Ramos (cell line): Measurements from ENCODE around the gene ADARB1.

ENCODE experiments used
- in situ Hi-C: fragments of 300-500 bp; cut with MboI; formaldehyde crosslinking; loops from one replicate; pipeline ENCODE4 v1.14.3; 2022; ENCODE audit warnings: low sequenced_read_pairs; ENCODE audit not compliant: unreplicated experiment

ADARB1 gene

GRCh38 chr21:45228656-45229240 lies 154.4 kb downstream of the ADARB1 start:
- in situ Hi-C loops = no loop called here

- in situ Hi-C loops = no loop called here
Observed at GRCh38 chr21:45231705-45232104, 157.3 kb downstream of the ADARB1 start.

- in situ Hi-C loops = no loop called here
Observed at GRCh38 chr21:45234127-45234526, 159.7 kb downstream of the ADARB1 start.

- in situ Hi-C loops = no loop called here
Observed at GRCh38 chr21:45234965-45235364, 160.6 kb downstream of the ADARB1 start.

- in situ Hi-C loops = no loop called here
Observed at GRCh38 chr21:45235488-45235887, 161.1 kb downstream of the ADARB1 start.

- in situ Hi-C loops = no loop called here
Observed at GRCh38 chr21:45236481-45236880, 162.1 kb downstream of the ADARB1 start.

- in situ Hi-C loops = no loop called here
Observed at GRCh38 chr21:45237401-45237800, 163.0 kb downstream of the ADARB1 start.

GRCh38 chr21:45241357-45241756 lies 167.0 kb downstream of the ADARB1 start:
- in situ Hi-C loops = no loop called here

GRCh38 chr21:45243603-45244002 lies 169.2 kb downstream of the ADARB1 start:
- in situ Hi-C loops = no loop called here

GRCh38 chr21:45244799-45245340 lies 170.5 kb downstream of the ADARB1 start:
- in situ Hi-C loops = no loop called here

GRCh38 chr21:45246386-45247320 lies 172.3 kb downstream of the ADARB1 start:
- in situ Hi-C loops = no loop called here

- in situ Hi-C loops = no loop called here
Observed at GRCh38 chr21:45248301-45248892, 174.0 kb downstream of the ADARB1 start.

GRCh38 chr21:45248893-45249381 lies 174.6 kb downstream of the ADARB1 start:
- in situ Hi-C loops = no loop called here

- in situ Hi-C loops = no loop called here
Observed at GRCh38 chr21:45249626-45250025, 175.2 kb downstream of the ADARB1 start.

GRCh38 chr21:45250272-45250671 lies 175.9 kb downstream of the ADARB1 start:
- in situ Hi-C loops = no loop called here

- in situ Hi-C loops = no loop called here
Observed at GRCh38 chr21:45250914-45251634, 176.7 kb downstream of the ADARB1 start.

GRCh38 chr21:45251635-45252447 lies 177.5 kb downstream of the ADARB1 start:
- in situ Hi-C loops = no loop called here

GRCh38 chr21:45252448-45252925 lies 178.1 kb downstream of the ADARB1 start:
- in situ Hi-C loops = no loop called here

GRCh38 chr21:45253180-45253579 lies 178.8 kb downstream of the ADARB1 start:
- in situ Hi-C loops = no loop called here
